HEK293T (cell line): ENCODE results near the gene ERN1.
"Not testable (repeated sequence)": the region's sequence is repeated elsewhere in the genome, so short reads cannot be mapped to it uniquely, and the experiment has no call there.

Source experiments
- CTCF ChIA-PET: fragments of 350-600 bp; formaldehyde crosslinking; extraction: SDS; loops from one replicate; lab custom pipeline; 2021; ENCODE audit warnings: antibody characterized with exemption, inconsistent platforms; lab: Yijun Ruan, JAX
- POLR2A ChIA-PET: fragments of 350-600 bp; formaldehyde crosslinking; extraction: SDS; loops from one replicate; lab custom pipeline; 2020; ENCODE audit warnings: antibody characterized with exemption, inconsistent platforms; lab: Yijun Ruan, JAX
- DNase-seq: peaks from one replicate; pipeline ENCODE4 v3.0.0; 2012; ENCODE audit warnings: mixed read lengths; ENCODE audit errors: extremely low spot score
- ARNT ChIP-seq: fragments of 450-650 bp; IDR thresholded peaks from 2 replicates; pipeline ENCODE4 v1.6.1; 2017; ENCODE audit warnings: mild to moderate bottlenecking
- BHLHE40 ChIP-seq: fragments of 450-650 bp; IDR thresholded peaks from 2 replicates; pipeline ENCODE4 v1.6.1; 2016; ENCODE audit warnings: mild to moderate bottlenecking, moderate library complexity, borderline replicate concordance
- CTBP1 ChIP-seq: fragments of 450-650 bp; IDR thresholded peaks from 2 replicates; pipeline ENCODE4 v1.6.1; 2016; ENCODE audit warnings: borderline replicate concordance
- ELF4 ChIP-seq: fragments of 450-650 bp; IDR thresholded peaks from 2 replicates; pipeline ENCODE4 v1.6.1; 2017; ENCODE audit warnings: antibody characterized with exemption
- FOXA1 ChIP-seq: fragments of 450-650 bp; IDR thresholded peaks from 2 replicates; pipeline ENCODE4 v1.6.1; 2016; ENCODE audit warnings: mild to moderate bottlenecking
- FOXK2 ChIP-seq: fragments of 450-650 bp; IDR thresholded peaks from 2 replicates; pipeline ENCODE4 v1.6.1; 2016; ENCODE audit warnings: mild to moderate bottlenecking
- FOXM1 ChIP-seq: fragments of 450-650 bp; IDR thresholded peaks from 2 replicates; pipeline ENCODE4 v1.6.1; 2017; ENCODE audit warnings: mild to moderate bottlenecking, borderline replicate concordance
- HDGF ChIP-seq: fragments of 450-650 bp; IDR thresholded peaks from 2 replicates; pipeline ENCODE4 v1.6.1; 2017; ENCODE audit warnings: antibody characterized with exemption, borderline replicate concordance
- L3MBTL2 ChIP-seq: fragments of 450-650 bp; conservative IDR thresholded peaks from 2 replicates; pipeline ENCODE4 v1.6.1; 2016; ENCODE audit warnings: mild to moderate bottlenecking
- LEF1 ChIP-seq: fragments of 450-650 bp; IDR thresholded peaks from 2 replicates; pipeline ENCODE4 v1.6.1; 2017; ENCODE audit warnings: mild to moderate bottlenecking, borderline replicate concordance
- NFRKB ChIP-seq: fragments of 450-650 bp; IDR thresholded peaks from 2 replicates; pipeline ENCODE4 v1.6.1; 2016; ENCODE audit warnings: mild to moderate bottlenecking, moderate library complexity
- SP1 ChIP-seq: fragments of 450-650 bp; IDR thresholded peaks from 2 replicates; pipeline ENCODE4 v1.6.1; 2017
- SUZ12 ChIP-seq: fragments of 450-650 bp; IDR thresholded peaks from 2 replicates; pipeline ENCODE4 v1.6.1; 2016; ENCODE audit warnings: mild to moderate bottlenecking
- TARDBP ChIP-seq: fragments of 450-650 bp; IDR thresholded peaks from 2 replicates; pipeline ENCODE4 v1.6.1; 2016
- ZNF384 ChIP-seq: fragments of 450-650 bp; IDR thresholded peaks from 2 replicates; pipeline ENCODE4 v1.6.1; 2016
- TF ChIP-seq, protein P1 (sequence below): fragments of 450-650 bp; IDR thresholded peaks from 2 replicates; pipeline ENCODE4 v1.6.1; 2016

The ERN1 gene

DNA sequence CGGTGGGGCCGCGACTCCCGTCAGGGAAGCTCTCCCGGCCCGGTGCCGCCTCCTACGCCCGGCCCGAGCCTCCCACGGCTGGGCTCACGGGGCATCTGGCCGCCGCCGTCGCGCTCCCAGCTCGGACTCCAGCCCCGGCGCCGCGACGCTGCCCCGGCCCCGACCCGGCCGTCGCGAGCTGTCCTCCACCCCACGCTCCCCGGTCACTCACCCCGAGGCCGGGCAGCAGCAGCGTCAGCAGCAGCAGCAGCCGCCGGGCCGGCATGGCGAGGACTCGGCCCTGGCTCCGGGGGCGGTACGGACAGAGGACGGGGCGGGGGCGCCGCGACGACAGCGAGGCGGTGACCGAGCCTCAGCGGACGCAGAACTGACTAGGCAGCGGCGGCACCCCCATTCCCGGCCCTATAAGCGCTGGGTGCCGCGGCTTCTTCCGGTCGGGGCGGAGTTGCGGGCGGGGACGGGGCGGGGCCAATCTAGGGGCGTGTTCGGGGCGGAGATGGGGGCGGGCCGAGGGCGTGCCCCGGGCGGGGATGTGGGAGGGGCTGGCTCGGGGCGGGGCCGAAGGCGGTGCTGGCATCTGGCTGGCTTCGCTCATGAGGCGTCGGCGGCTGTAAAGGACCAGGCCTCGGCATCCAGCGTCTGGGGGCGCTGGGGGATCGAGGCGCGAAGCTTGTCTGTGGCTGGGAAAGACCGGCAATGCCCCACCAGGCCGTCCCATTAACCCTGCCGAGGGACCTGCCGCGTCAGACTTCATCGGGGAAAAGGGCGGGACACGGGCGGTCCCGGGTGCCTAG is at the start of gene ERN1:
ERN1 (minus strand) TSS at position 380 of the 794 bp plus-strand sequence; CDS start at position 265, 115 bp downstream.
- TF ChIP-seq L3MBTL2 (peak; percentile 79), HDGF (no peak), FOXK2 (no peak), BHLHE40 (no peak), TARDBP (no peak), NFRKB (no peak), FOXA1 (no peak), ARNT (no peak), LEF1 (no peak; the same call in 1 of the 2 replicates), CTBP1 (no peak), ZNF384 (no peak), ELF4 (peak; percentile 40; the same call in 1 of the 2 replicates), SUZ12 (no peak), SP1 (peak; percentile 93), FOXM1 (no peak)
- TF ChIP-seq, protein P1, sequence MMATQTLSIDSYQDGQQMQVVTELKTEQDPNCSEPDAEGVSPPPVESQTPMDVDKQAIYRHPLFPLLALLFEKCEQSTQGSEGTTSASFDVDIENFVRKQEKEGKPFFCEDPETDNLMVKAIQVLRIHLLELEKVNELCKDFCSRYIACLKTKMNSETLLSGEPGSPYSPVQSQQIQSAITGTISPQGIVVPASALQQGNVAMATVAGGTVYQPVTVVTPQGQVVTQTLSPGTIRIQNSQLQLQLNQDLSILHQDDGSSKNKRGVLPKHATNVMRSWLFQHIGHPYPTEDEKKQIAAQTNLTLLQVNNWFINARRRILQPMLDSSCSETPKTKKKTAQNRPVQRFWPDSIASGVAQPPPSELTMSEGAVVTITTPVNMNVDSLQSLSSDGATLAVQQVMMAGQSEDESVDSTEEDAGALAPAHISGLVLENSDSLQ, result no peak
- POLR2A ChIA-PET, result interaction anchor here (0.6 to 3.7 kb wide), 5 partner anchors 16 to 66 kb away, joined by 3 to 36 read pairs (median 12); no protein-coding TSS in a partner anchor
- CTCF ChIA-PET, result interaction anchor here (0.7 to 3.7 kb wide), 2 partner anchors 67 to 104 kb away, joined by 3 to 23 read pairs; no protein-coding TSS in a partner anchor
- peak; percentile 96 for DNase-seq

DNA sequence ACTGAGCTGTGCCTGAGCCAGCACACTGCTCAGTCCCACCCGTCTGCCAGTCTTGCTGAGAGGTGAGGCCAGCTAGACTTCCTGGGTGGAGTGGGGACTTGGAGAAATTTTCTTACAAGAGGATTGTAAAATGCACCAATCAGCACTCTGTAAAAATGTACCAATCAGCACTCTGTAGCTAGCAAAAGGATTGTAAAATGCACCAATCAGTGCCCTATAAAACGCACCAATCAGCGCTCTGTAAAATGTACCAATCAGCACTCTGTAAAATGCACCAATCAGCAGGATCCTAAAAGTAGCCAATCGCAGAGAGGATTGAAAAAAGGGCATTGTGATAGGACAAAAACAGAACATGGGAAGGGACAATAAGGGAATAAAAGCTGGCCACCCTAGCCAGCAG is 49.1 kb upstream of the ERN1 start:
- POLR2A ChIA-PET, result interaction anchor here (1.2 to 2.6 kb wide), 2 partner anchors 9 to 33 kb away, joined by 3 to 13 read pairs; no protein-coding TSS in a partner anchor
- DNase-seq, CTCF ChIA-PET: not testable (repeated sequence)

DNA sequence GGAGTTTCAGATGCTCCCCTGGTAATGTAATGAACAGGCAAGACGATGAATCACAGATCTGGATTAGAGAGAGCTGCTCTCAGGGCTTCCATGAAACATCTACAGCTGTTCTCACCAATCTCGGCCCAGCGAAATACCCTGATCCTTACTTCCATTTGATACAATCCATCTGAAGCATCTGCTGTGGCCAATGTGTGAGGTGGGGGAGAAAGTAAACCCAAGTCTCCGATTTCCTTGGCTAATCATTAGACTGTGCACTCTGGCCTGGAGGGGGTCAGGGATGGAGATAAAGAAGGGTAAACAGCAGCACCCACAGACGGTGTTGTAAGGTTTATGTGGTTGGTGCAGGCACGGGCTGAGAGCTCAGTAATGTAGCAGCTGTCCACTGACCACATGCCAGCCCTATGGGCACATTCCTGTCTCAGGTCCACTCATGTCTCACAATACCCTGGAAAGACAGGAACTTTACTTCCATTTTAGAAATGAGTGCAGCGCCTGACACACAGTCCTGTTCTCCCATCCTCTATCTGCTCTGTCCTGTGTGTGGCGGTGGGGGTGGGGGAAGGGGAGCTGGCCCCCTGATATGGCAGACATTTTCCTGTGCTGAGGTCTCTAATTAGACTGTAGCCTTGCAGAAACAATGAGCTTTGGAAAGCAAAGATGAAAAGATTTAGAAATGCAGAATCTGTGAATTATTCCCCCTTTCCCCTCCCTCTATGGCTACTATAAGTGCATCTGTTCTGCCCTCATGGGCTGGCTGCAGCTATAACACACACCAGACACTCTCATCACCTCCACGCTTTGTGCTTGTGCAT is 48.3 kb upstream of the ERN1 start:
- ChIA-PET POLR2A (interaction anchor here (1.2 to 2.6 kb wide), 2 partner anchors 10 to 32 kb away, joined by 3 to 13 read pairs; no protein-coding TSS in a partner anchor), CTCF (interaction anchor here (0.7 kb wide), 1 partner anchor 104 kb away, joined by 3 read pairs; no protein-coding TSS in a partner anchor)
- TF ChIP-seq, protein P1, result no peak
- TF ChIP-seq TARDBP (no peak), SP1 (no peak), ZNF384 (no peak)
- no peak for DNase-seq

DNA sequence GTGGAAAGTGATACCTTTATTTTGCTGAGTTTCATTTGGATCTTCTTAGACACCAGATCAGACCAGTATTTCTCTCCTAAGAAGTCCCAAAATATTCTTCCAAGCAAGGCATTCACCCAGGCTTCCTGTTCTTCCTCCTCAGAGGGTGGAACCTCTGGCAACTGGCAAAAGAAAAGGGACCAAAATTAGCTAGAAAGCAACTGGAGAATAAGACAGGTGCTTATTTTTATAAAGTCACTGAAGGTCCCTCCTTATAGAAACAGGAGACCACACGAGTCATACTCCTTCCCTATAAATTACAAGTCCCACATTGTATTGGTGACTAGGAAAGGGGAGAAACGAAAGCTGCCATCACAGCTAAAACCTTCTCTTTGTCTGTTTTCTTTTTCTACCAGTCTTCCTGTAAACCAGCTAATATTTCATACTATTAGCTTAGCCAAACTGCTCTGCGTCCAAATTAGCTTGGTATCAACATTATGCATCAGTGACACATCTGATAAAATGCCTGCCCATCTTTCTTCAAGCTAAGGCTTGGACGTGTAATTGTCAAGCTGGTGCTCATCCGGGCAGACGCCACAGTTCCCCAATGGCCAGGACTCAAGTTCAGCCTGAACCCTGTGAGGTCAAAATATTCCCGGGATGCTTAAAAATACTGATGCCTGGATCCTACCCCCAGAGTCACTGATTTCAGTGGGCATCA is 47.5 kb upstream of the ERN1 start:
- no peak for DNase-seq
- ChIA-PET POLR2A (interaction anchor here (2.6 kb wide), 1 partner anchor 32 kb away, joined by 13 read pairs; no protein-coding TSS in a partner anchor), CTCF (no interaction called here)
- TF ChIP-seq L3MBTL2, result no peak
- TF ChIP-seq SUZ12, result no peak
- no peak for TF ChIP-seq NFRKB
- no peak for TF ChIP-seq CTBP1
- TF ChIP-seq HDGF, result no peak
- TF ChIP-seq ELF4, result no peak

DNA sequence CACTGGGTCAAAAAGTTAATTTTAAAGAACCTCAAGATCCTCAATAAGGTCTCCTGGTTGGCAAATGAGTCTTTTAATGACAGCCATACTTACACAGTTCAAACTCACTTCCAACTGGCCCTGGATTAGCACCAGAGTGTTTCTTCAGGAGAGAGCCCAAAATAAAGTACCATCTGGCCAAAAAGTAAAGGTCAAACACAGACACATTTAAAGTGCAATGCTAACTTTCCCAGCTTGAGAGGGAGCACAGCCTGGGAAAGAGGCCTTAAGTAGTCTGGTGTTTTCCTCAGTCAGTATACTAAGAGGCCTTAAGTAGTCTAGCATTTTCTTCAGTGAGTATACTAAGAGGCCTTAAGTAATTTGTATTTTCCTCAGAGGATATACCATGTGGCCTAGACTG is 46.6 kb upstream of the ERN1 start:
- ChIA-PET CTCF (no interaction called here), POLR2A (interaction anchor here (2.6 kb wide), 1 partner anchor 31 kb away, joined by 13 read pairs; no protein-coding TSS in a partner anchor)
- no peak for DNase-seq
- TF ChIP-seq FOXM1, result no peak
- no peak for TF ChIP-seq ELF4
- TF ChIP-seq L3MBTL2, result no peak
- no peak for TF ChIP-seq SP1

DNA sequence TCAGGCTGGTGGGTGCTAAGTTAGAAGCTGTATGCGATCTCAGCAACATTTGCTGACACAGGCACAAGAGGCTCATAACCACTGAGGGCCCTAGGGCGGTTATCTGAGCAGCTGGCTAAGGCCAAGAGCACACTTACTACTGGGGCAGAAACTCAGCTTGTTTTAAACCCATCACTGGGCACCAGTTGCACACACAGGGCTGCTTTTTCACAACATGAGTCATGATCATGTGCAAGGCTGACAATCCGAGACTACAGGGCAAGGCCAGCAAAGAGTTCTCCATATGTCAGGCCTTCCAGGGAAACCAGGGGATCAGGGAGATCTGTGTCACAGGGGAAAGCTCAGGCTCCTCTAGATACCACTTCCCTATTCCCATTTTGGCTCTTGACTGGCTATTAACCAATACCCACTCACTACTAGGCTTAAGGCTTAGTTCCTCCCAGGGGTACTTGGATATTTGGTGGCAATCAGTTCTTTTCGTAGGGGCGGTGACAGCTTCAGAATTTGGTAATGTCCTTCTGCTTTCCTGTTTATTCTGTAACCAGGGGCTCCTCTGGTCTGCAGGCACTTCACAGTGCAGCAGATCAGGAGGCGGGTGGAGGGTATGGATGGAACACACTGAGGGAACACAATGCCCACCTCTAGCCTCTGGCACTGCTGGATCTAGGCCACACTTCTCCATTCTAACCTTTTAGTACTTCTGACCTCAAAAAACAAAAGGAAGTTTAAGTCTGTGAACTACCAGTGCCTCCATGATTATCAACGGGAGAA is 44.9 kb upstream of the ERN1 start:
- no peak for DNase-seq
- TF ChIP-seq SUZ12, result no peak
- no peak for TF ChIP-seq L3MBTL2
- TF ChIP-seq BHLHE40, result no peak
- TF ChIP-seq FOXM1, result no peak
- TF ChIP-seq ZNF384, result no peak
- TF ChIP-seq HDGF, result no peak
- TF ChIP-seq LEF1, result no peak
- TF ChIP-seq ELF4, result no peak
- no peak for TF ChIP-seq ARNT
- no peak for TF ChIP-seq TARDBP
- TF ChIP-seq FOXA1, result no peak
- TF ChIP-seq SP1, result no peak
- no peak for TF ChIP-seq CTBP1
- TF ChIP-seq NFRKB, result no peak
- TF ChIP-seq, protein P1, result no peak
- TF ChIP-seq FOXK2, result no peak
- ChIA-PET POLR2A (no interaction called here), CTCF (no interaction called here)
